Measurements from ENCODE around the gene TGM1. TPM values are rescaled to one million over a fixed set of nuclear protein-coding genes. Genes with fewer than 3 reads are reported as not detected.

Gene TGM1
- total RNA-seq, 2 donors from 2014 or later, result 0.40 to 3.9 TPM

GRCh38 chr14:24232645-24233537 is 30.1 kb downstream of the TGM1 start, which contains the start of gene GMPR2:
GMPR2 (plus strand) TSS chr14:24232929; CDS start chr14:24233254, 325 bp downstream.
- DNase-seq, result no peak
- Histone ChIP-seq H3K9me3 (no peaks in the 10 kb centered on the region), H3K27me3 (no peaks in the 10 kb centered on the region), H3K9ac (ENCODE audit: low read depth in 2 of 2, low read length in 2 of 2) (peak within 1 kb of the TSS; percentile 79 to 98), H3K27ac (peak within 1 kb of the TSS; percentile 95), H3K4me3 (peak within 1 kb of the TSS; percentile 92), H3K36me3 (no peaks in the 10 kb centered on the region), H3K4me1 (no peaks in the 10 kb centered on the region)
- TF ChIP-seq, protein P1, sequence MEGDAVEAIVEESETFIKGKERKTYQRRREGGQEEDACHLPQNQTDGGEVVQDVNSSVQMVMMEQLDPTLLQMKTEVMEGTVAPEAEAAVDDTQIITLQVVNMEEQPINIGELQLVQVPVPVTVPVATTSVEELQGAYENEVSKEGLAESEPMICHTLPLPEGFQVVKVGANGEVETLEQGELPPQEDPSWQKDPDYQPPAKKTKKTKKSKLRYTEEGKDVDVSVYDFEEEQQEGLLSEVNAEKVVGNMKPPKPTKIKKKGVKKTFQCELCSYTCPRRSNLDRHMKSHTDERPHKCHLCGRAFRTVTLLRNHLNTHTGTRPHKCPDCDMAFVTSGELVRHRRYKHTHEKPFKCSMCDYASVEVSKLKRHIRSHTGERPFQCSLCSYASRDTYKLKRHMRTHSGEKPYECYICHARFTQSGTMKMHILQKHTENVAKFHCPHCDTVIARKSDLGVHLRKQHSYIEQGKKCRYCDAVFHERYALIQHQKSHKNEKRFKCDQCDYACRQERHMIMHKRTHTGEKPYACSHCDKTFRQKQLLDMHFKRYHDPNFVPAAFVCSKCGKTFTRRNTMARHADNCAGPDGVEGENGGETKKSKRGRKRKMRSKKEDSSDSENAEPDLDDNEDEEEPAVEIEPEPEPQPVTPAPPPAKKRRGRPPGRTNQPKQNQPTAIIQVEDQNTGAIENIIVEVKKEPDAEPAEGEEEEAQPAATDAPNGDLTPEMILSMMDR (IDR thresholded peaks at IDR 0.05), result no peak
- intact Hi-C loops (cut with DNase I), result no loop called here

DNA sequence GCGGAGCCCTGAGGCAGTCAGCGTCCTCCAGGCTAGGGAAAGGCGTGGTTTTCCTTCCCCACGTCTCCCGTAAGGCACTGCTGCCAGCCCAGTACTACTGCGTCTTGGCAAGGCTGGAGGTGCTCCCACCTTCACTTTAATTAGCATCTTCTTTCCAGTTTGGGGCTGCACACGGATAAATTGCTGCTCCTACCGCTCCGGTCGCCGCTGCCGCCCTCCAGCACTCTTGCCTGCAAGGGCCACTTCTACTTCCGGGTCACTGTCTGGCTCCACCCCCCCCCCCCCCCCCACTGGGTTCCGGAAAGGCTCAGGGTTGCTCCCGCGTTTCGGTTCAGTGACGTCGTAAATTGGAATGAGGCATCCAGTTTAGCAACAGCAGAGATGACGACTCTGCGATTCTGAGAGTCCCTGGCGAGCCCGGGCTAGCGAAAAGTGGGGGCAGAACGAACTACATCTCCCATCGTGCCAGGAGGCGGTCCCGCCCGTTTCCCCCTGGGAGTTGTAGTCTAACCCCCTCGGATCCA is 30.8 kb downstream of the TGM1 start, which contains the start of gene NEDD8:
Gene NEDD8 (minus strand): TSS at position 247 of the 524 bp plus-strand sequence. CDS start 100 bp downstream, at position 147.
- no peaks in the 10 kb centered on the region for H3K27me3 ChIP-seq
- TF ChIP-seq, protein P1 (IDR thresholded peaks at IDR 0.05), result no peak
- H3K36me3 ChIP-seq, result no peaks in the 10 kb centered on the region
- DNase-seq, result peak; percentile 94
- peak within 1 kb of the TSS; percentile 79 to 98 for H3K9ac ChIP-seq (ENCODE audit: low read depth in 2 of 2, low read length in 2 of 2)
- intact Hi-C loops (cut with DNase I), result no loop called here
- peak within 1 kb of the TSS; percentile 92 for H3K4me3 ChIP-seq
- no peaks in the 10 kb centered on the region for H3K9me3 ChIP-seq
- no peaks in the 10 kb centered on the region for H3K4me1 ChIP-seq
- peak within 1 kb of the TSS; percentile 95 for H3K27ac ChIP-seq

- H3K4me3 ChIP-seq, result peak overlapping the region; percentile 92
- no peaks in the 10 kb centered on the region for H3K9me3 ChIP-seq
- H3K27me3 ChIP-seq, result no peaks in the 10 kb centered on the region
- TF ChIP-seq, protein P1 (IDR thresholded peaks at IDR 0.05), result no peak
- no peaks in the 10 kb centered on the region for H3K4me1 ChIP-seq
- no peaks in the 10 kb centered on the region for H3K36me3 ChIP-seq
- no peak for DNase-seq
- H3K9ac ChIP-seq (ENCODE audit: low read depth in 2 of 2, low read length in 2 of 2), result peak overlapping the region; percentile 79 to 98
- intact Hi-C loops (cut with DNase I), result no loop called here
- H3K27ac ChIP-seq, result peak overlapping the region; percentile 95
These were observed 31.5 kb downstream of the TGM1 start for GRCh38 chr14:24231263-24232120.

DNA sequence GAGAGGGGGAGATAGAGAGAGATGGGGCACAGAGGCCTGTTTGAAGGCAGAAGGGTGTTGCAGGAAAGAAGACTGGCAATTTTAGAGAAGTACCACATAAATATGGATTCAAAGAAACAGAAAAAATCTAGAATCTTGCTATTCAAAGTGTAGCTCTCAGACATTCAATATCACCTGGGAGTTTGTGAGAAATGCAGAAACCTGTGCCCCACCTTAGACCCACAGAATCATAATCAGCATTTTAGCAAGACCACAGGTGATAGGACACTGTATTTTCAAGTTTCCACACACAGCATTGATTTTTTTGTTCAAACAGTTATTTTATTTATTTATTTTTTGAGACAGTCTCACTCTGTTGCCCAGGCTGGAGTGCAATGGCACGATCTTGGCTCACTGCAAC is 34.1 kb downstream of the TGM1 start:
- Histone ChIP-seq H3K36me3 (no peaks in the 10 kb centered on the region), H3K9me3 (no peaks in the 10 kb centered on the region), H3K4me3 (no peak overlapping the region), H3K4me1 (no peaks in the 10 kb centered on the region), H3K9ac (ENCODE audit: low read depth in 2 of 2, low read length in 2 of 2) (no peak overlapping the region), H3K27ac (no peak overlapping the region), H3K27me3 (no peaks in the 10 kb centered on the region)
- TF ChIP-seq, protein P1 (IDR thresholded peaks at IDR 0.05), result no peak
- intact Hi-C loops (cut with DNase I), result no loop called here
- DNase-seq, result no peak

DNA sequence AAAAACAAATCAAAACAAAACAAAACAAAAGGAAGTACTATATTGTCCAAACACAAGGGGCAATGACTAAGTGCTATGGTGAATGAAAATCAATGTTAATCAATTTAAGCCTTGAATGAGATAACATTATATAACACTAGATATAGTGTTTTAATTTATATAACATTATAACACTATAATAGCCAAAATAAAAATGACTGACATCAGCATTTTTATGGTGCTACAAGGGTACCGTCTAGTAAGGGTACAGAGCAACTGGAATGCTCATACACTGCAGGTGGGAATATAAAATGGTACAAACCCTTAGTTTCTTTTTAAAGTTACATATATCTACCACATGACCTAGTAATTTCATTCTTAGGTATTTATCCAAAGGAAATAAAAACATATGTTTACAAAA is 36.5 kb downstream of the TGM1 start:
- Histone ChIP-seq H3K4me3 (no peak overlapping the region), H3K9ac (ENCODE audit: low read depth in 2 of 2, low read length in 2 of 2) (no peak overlapping the region), H3K9me3 (no peaks in the 10 kb centered on the region), H3K27ac (no peak overlapping the region), H3K4me1 (no peaks in the 10 kb centered on the region), H3K27me3 (no peaks in the 10 kb centered on the region), H3K36me3 (no peaks in the 10 kb centered on the region)
- TF ChIP-seq, protein P1 (IDR thresholded peaks at IDR 0.05), result no peak
- intact Hi-C loops (cut with DNase I), result no loop called here
- DNase-seq, result no peak
